ENCODE measurements around the gene CDC40. TPM values are rescaled to one million over a fixed set of nuclear protein-coding genes. Genes with fewer than 3 reads are reported as not detected.

CDC40 gene
- total RNA-seq, 4 donors from 2014 or later: 14.6 to 19.7 (median 16.5) TPM

DNA sequence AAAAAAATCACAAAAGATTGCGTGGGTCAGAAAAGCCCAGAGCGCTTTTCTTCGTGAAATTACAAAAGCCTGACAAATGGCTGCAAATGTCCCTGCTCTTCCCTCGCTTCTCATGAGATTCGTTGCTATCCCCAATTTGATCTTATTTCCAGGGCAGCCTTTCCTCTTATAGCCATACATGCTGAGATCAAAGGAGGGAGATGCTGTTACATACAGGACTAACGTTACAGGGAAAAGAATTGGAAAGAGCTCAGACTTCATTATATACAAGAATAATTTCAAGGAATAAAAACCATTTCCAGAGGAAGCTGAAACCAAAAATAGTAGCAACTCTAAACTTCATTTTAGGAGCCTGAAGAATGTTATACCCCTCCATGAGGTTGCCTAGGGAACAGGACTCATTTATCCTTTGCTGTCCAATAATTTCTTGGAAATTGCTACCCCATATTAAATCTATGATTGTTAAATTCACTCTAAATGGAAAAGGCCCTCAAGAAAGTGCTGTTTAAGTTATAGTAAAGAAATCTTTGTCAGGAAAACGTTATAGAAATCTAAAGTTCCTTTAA lies 97.0 kb downstream of the CDC40 start:
- H3K27me3 ChIP-seq: no peaks in the 10 kb centered on the region
- intact Hi-C loops (cut with DNase I; ENCODE audit: low total_unique reads) (no loop called here), in situ Hi-C loops (cut with MboI; ENCODE audit: low sequenced_read_pairs in 4 of 4) (no loop called here)
- no peak overlapping the region for H3K4me3 ChIP-seq
- H3K36me3 ChIP-seq: no peaks in the 10 kb centered on the region
- TF ChIP-seq, protein P1, sequence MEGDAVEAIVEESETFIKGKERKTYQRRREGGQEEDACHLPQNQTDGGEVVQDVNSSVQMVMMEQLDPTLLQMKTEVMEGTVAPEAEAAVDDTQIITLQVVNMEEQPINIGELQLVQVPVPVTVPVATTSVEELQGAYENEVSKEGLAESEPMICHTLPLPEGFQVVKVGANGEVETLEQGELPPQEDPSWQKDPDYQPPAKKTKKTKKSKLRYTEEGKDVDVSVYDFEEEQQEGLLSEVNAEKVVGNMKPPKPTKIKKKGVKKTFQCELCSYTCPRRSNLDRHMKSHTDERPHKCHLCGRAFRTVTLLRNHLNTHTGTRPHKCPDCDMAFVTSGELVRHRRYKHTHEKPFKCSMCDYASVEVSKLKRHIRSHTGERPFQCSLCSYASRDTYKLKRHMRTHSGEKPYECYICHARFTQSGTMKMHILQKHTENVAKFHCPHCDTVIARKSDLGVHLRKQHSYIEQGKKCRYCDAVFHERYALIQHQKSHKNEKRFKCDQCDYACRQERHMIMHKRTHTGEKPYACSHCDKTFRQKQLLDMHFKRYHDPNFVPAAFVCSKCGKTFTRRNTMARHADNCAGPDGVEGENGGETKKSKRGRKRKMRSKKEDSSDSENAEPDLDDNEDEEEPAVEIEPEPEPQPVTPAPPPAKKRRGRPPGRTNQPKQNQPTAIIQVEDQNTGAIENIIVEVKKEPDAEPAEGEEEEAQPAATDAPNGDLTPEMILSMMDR (IDR thresholded peaks at IDR 0.05 in 4 of 5, conservative IDR thresholded peaks at IDR 0.05 in 1 of 5): no peak
- TF ChIP-seq POLR2A (IDR thresholded peaks at IDR 0.05): no peak
- H3K4me1 ChIP-seq: no peaks in the 10 kb centered on the region
- DNase-seq (no peak), ATAC-seq (no peak)
- no peaks in the 10 kb centered on the region for H3K9me3 ChIP-seq
- no peak overlapping the region for H3K27ac ChIP-seq

Other genes starting within 250 kb of the CDC40 start
- gene GPR6, start 202.1 kb upstream of the CDC40 start, total RNA-seq: not detected
- gene WASF1, start 757 bp upstream of the CDC40 start, total RNA-seq: 1 to 10 TPM in 2 of 4 donors, under 1 TPM in 2; 0.41 to 2.7 (median 1.4) TPM
- not detected for gene METTL24, start 177.9 kb downstream of the CDC40 start, total RNA-seq
- gene DDO, start 235.1 kb downstream of the CDC40 start, total RNA-seq: 1 to 10 TPM; 1.8 to 3.5 (median 2.4) TPM